Spinal cord (tissue), 10 donors: ENCODE data around the gene B4GALT6. TPM values are rescaled to one million over a fixed set of nuclear protein-coding genes. Genes with fewer than 3 reads are reported as not detected.
A peak's percentile ranks its signal among the peaks of the same experiment; 100 is the strongest.

ENCODE experiments used
- DNase-seq, 6 donors: peaks; one replicate each; pipeline versions ENCODE4 v3.0.0 to v3.0.0-alpha.2; 2013 to 2015; ENCODE audit warnings: low spot score in 6 of 6, low read depth in 4 of 6
- H3K27ac ChIP-seq: one replicate; pipeline ENCODE4 v1.5.1; 2013; ENCODE audit warnings: low read depth, low read length, control low read depth
- H3K27me3 ChIP-seq: one replicate; pipeline ENCODE4 v1.6.1; 2013; ENCODE audit warnings: low read length; ENCODE audit not compliant: control insufficient read depth, insufficient read depth
- H3K36me3 ChIP-seq: one replicate; pipeline ENCODE4 v1.6.1; 2013; ENCODE audit warnings: low read length; ENCODE audit not compliant: control insufficient read depth, insufficient read depth
- H3K4me1 ChIP-seq: one replicate; pipeline ENCODE4 v1.6.1; 2013; ENCODE audit warnings: low read length; ENCODE audit not compliant: control insufficient read depth, insufficient read depth
- H3K4me3 ChIP-seq: one replicate; pipeline ENCODE4 v1.5.1; 2013; ENCODE audit warnings: low read depth, low read length, control low read depth
- H3K9me3 ChIP-seq: one replicate; pipeline ENCODE4 v1.6.1; 2013; ENCODE audit warnings: low read length; ENCODE audit not compliant: control insufficient read depth, insufficient read depth
- WGBS: methylation state at CpG from one replicate; pipeline ENCODE4 v1.1.5; 2013; ENCODE audit warnings: missing lambda C conversion rate; ENCODE audit not compliant: insufficient coverage; 5-methylcytosine and 5-hydroxymethylcytosine counted together
- polyA plus RNA-seq, 2 donors: library from polyadenylated mRNA; unstranded; fragments of 120-200 nt; gene quantifications; one replicate each; pipeline ENCODE4 v1.2.1, GENCODE V29; 2013; ENCODE audit not compliant: insufficient read length in 2 of 2
- total RNA-seq, 2 donors: library from RNA; depleted of rRNA in 1 of 2; stranded (reverse); fragments of 120-200 nt in 1 of 2; fragments of >200 nt in 1 of 2; gene quantifications; one replicate each; pipeline versions ENCODE4 v1.2.3 to v1.2.4, GENCODE V29; 2013 to 2014
- donor health status: healthy.

Gene B4GALT6
- total and polyA plus RNA-seq, 4 donors: 15.2 to 54.6 (median 46.9) TPM

DNA sequence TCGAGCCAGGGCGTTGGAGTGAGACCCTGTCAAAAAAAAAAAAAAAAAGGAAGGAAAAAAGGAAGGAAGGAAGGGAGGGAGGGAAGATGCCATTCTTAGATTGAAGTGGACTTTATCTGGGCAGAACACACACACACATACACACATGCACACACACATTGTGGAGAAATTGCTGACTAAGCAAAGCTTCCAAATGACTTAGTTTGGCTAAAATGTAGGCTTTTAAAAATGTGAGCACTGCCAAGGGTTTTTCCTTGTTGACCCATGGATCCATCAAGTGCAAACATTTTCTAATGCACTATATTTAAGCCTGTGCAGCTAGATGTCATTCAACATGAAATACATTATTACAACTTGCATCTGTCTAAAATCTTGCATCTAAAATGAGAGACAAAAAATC is 93.3 kb downstream of the B4GALT6 start:
- H3K27me3 ChIP-seq: no peaks in the 10 kb centered on the region
- no peak overlapping the region for H3K27ac ChIP-seq
- no peaks in the 10 kb centered on the region for H3K4me1 ChIP-seq
- no peak overlapping the region for H3K4me3 ChIP-seq
- no peak for DNase-seq
- no peaks in the 10 kb centered on the region for H3K36me3 ChIP-seq
- H3K9me3 ChIP-seq: no peaks in the 10 kb centered on the region
- no CpG with 5 or more reads among the region's 2 CpGs for WGBS

DNA sequence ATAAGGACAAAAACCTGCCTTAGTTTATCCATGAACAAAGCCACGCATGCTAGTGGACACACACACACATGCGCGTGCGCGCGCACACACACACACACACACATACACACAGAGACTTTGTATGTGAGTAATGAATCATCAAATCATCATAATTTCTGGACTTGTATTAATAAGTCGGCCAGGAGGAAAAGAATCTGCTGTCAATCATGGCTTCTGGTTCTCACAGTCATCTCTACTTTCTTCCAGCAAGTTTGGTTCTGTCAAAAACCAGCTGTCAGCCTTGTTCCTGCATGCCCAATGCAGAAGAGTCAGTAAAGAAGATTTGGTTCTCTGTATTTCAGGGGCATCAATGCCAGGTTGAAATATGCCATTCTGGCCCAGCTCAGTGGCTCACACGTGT is 93.8 kb downstream of the B4GALT6 start:
- H3K27ac ChIP-seq: no peak overlapping the region
- no peak for DNase-seq
- H3K4me1 ChIP-seq: no peaks in the 10 kb centered on the region
- no peaks in the 10 kb centered on the region for H3K36me3 ChIP-seq
- no peaks in the 10 kb centered on the region for H3K9me3 ChIP-seq
- no peaks in the 10 kb centered on the region for H3K27me3 ChIP-seq
- H3K4me3 ChIP-seq: no peak overlapping the region
- 78% methylated on average over 1 of the region's 8 CpGs for WGBS

DNA sequence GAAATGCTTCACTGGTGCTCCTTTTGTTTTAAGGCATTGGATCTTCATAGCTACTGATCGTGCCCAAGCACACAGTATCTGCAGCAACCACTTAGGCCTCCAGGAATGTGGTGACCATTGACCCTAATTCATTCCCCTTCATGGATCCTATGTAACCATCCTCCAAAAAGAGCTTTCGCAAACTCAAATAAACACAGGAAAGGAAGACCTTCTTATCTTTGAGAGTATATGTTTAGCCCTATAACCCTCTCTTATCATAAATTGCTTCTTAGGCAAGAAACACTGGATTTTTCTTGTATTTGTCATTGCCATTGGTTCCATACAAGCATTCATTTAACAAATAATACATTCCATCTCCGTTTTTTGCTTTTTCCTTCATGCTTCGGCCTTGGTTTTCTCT is 96.9 kb downstream of the B4GALT6 start:
- WGBS: 73% methylated on average over 3 of the region's 4 CpGs
- Histone ChIP-seq H3K4me1 (no peaks in the 10 kb centered on the region), H3K27ac (no peak overlapping the region), H3K9me3 (no peaks in the 10 kb centered on the region), H3K36me3 (no peaks in the 10 kb centered on the region), H3K4me3 (no peak overlapping the region), H3K27me3 (no peaks in the 10 kb centered on the region)
- peak in 1 of 6 donors; percentile 23 for DNase-seq

DNA sequence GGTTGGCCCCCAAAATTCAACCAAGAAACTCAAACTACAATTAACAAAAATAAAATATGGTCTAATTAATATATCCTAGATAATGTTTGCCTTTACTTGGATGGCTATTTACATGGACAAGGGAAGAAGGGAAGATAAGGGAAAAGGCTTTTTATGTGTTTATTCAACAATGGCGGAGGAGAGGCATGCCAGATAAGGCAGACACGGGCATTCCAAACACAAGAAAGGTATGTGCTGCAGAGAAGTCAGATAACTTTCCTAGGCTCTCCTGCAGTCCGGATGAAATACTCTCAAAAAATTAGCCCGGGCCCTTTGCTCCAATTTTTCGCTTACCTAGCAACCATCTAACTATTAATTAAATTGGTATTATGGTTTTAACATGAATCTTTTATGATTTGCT is 97.8 kb downstream of the B4GALT6 start:
- 92% methylated on average over 2 of the region's 5 CpGs for WGBS
- no peak overlapping the region for H3K4me3 ChIP-seq
- H3K27me3 ChIP-seq: no peaks in the 10 kb centered on the region
- DNase-seq: no peak
- no peak overlapping the region for H3K27ac ChIP-seq
- no peaks in the 10 kb centered on the region for H3K4me1 ChIP-seq
- no peaks in the 10 kb centered on the region for H3K36me3 ChIP-seq
- no peaks in the 10 kb centered on the region for H3K9me3 ChIP-seq

DNA sequence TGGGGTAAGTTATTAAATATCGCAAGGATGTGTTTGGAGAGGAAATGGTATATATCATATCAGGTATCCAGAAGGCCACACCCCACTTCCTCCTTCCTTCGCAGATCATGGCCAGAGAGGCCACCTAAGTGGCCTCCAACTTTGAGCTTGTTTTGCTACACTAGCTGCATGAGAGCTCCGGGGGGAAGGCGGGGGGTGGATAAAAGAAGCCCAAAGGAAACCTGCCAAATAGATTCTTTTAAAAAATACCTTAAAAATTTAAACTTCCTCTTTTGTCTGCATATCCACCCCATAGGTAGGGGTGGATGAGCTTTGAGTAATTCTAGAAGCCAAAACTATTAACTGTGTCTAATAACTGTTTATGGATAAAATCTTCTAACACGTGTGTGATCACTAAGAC is 98.4 kb downstream of the B4GALT6 start:
- DNase-seq: no peak
- no peaks in the 10 kb centered on the region for H3K36me3 ChIP-seq
- H3K4me3 ChIP-seq: no peak overlapping the region
- no peak overlapping the region for H3K27ac ChIP-seq
- no peaks in the 10 kb centered on the region for H3K4me1 ChIP-seq
- H3K27me3 ChIP-seq: no peaks in the 10 kb centered on the region
- WGBS: no CpG with 5 or more reads among the region's 5 CpGs
- no peaks in the 10 kb centered on the region for H3K9me3 ChIP-seq

DNA sequence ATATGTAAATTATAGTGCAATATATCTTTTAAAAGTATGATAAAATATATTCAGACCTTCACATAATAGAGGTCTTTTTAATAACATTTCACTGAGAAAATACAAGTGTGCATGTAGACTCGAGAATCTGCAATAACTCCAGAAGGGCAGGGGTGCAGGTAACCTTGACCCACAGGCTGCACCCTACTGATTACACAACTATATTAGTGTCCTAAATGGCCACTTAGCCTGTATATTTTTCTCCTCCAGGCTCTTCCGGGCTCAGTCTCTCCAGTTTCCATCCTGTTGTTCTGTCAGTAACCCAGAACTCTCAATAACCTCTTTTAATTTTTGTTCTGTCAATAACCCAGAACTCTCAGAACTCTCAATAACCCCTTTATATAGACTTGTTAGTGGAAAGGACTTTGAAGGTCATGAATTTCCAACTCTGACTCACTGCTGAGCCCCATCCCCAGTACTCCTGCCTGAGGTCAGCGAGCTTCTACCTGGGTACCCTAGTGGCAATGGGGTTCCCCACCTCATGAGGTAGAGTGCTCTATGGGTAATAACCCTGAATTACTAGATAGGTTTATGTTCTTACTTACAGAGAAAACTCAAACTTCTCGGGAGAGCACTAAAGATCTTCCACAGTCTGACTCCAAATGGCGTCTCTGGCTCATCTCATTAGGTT is 101.1 kb downstream of the B4GALT6 start:
- 87% methylated on average over 3 of the region's 5 CpGs for WGBS

DNA sequence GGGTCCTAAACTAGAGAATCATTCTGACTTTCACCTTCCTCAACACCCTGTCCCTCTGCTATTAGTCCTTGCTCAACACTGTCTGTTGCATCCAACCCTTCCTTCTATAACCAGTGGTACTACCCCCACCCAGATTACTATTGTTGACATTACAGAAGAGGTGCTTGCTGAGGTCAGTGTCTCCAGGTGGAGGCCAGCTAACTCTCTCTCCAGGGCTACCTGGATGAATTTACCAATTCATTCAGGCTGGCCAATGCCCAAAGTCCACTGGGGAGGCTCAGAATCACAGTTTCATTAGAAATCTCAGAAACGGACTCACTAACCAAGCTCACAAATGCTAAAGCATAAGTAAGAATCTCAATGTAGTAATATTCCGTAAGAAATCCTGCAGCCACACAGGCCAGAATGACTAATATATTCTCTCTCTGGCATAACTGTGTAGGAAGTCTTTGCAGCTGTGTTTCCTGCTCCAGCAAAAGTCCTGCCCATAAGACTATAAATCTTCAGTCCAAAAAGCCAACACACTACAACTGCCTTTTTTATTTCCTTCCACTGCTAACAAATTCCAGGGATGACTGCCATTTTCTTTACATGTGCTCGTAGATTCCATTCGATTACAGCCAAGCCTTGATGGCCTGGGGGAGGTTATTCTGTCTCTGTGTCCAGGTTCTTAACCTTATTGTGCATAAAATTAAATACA is 102.7 kb downstream of the B4GALT6 start:
- no peak overlapping the region for H3K4me3 ChIP-seq
- no peaks in the 10 kb centered on the region for H3K4me1 ChIP-seq
- H3K36me3 ChIP-seq: no peaks in the 10 kb centered on the region
- H3K27me3 ChIP-seq: no peaks in the 10 kb centered on the region
- H3K27ac ChIP-seq: no peak overlapping the region
- no CpG with 5 or more reads among the region's 4 CpGs for WGBS
- no peaks in the 10 kb centered on the region for H3K9me3 ChIP-seq
- DNase-seq: peak in 1 of 6 donors; percentile 33

More for the DNA sequence above, 101.1 kb downstream of the B4GALT6 start:
- Histone ChIP-seq H3K36me3 (no peaks in the 10 kb centered on the region), H3K9me3 (no peaks in the 10 kb centered on the region), H3K27me3 (no peaks in the 10 kb centered on the region), H3K27ac (no peak overlapping the region), H3K4me1 (no peaks in the 10 kb centered on the region), H3K4me3 (no peak overlapping the region)
- no peak for DNase-seq

DNA sequence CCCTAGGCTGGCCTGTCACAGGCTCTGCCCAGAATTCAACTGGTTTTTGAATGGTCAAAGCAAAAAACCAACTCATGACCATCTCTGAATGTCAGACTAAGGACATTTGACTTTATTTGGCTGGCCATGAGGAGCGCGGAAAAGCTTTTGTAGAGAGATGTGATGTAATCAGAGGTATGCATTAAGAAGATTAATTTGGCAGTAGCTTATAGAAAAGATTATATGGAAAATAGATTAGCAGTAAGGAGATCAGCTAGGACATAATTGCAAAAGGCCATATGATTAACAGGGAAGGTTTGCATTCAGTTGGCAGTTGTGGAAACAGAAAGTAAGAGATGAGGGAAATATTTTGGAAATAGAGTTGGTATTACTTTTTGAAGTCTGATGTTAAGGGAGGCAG is 105.0 kb downstream of the B4GALT6 start:
- no peaks in the 10 kb centered on the region for H3K36me3 ChIP-seq
- 100% methylated on average over 2 of the region's 2 CpGs for WGBS
- no peaks in the 10 kb centered on the region for H3K27me3 ChIP-seq
- no peak overlapping the region for H3K27ac ChIP-seq
- no peak overlapping the region for H3K4me3 ChIP-seq
- no peaks in the 10 kb centered on the region for H3K4me1 ChIP-seq
- no peaks in the 10 kb centered on the region for H3K9me3 ChIP-seq
- DNase-seq: no peak

DNA sequence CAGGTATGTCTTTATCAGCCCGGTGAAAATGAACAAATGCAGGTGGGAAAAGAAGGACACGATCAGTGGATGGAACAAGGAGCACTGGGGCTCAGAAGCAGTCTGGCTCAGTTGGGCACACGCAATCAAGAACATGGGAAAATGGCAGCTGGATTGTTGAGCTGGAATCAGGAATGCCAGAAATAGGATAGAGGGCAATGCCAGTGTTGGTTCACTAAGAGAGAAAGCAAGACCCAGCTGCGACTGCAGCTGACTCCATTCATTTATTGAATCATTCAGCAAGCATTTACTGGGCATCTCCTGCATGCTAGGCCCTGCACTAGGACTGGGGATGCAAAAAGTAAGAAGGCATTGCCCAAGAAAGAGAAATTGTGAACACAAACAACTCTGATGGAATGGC is 106.3 kb downstream of the B4GALT6 start:
- no peak for DNase-seq
- Histone ChIP-seq H3K27ac (no peak overlapping the region), H3K27me3 (no peaks in the 10 kb centered on the region), H3K4me3 (no peak overlapping the region), H3K36me3 (no peaks in the 10 kb centered on the region), H3K9me3 (no peaks in the 10 kb centered on the region), H3K4me1 (no peaks in the 10 kb centered on the region)
- 97% methylated on average over 3 of the region's 4 CpGs for WGBS

DNA sequence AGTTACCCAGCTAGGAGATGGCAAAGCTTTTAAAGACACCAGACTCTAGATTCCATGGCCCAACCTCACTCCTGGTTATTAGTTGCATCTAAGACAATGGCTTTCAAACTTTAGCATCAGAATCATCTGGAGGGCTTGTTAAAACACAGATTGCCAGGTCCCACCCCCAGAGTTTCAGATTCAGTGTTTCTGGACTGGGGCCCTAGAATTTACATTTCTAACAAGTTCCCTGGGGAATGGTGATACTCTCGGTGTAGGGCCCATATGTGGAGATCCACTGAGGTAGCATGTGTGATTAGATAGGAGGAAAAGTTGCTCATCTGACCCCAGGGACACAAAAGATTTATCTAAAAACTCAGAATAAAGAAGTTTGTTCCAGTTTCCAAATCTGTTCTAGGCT is 107.2 kb downstream of the B4GALT6 start:
- H3K36me3 ChIP-seq: no peaks in the 10 kb centered on the region
- WGBS: 80% methylated on average over 1 of the region's 1 CpG

More for the DNA sequence above, 107.2 kb downstream of the B4GALT6 start:
- DNase-seq: no peak
- Histone ChIP-seq H3K9me3 (no peaks in the 10 kb centered on the region), H3K27ac (no peak overlapping the region), H3K27me3 (no peaks in the 10 kb centered on the region), H3K4me3 (no peak overlapping the region), H3K4me1 (peaks cover 3% of the 10 kb centered on the region)
